Muscle layer of colon (tissue), 2 donors: ENCODE results near the gene SZRD1.

Experiments
- H3K27ac ChIP-seq: one replicate; pipeline ENCODE4 v1.7.0; 2013; ENCODE audit warnings: low read depth, mild to moderate bottlenecking, low read length, moderate library complexity
- H3K27me3 ChIP-seq, 2 donors: one replicate each; pipeline ENCODE4 v1.7.0; 2013; ENCODE audit warnings: low read length in 2 of 2, mild to moderate bottlenecking in 2 of 2; ENCODE audit not compliant: insufficient read depth in 2 of 2, control insufficient read depth in 1 of 2
- H3K36me3 ChIP-seq: one replicate; pipeline ENCODE4 v1.7.0; 2013; ENCODE audit warnings: mild to moderate bottlenecking, low read length; ENCODE audit not compliant: insufficient read depth
- H3K4me1 ChIP-seq: one replicate; pipeline ENCODE4 v1.7.0; 2013; ENCODE audit warnings: mild to moderate bottlenecking, low read length; ENCODE audit not compliant: insufficient read depth
- H3K4me3 ChIP-seq, 2 donors: one replicate each; pipeline ENCODE4 v1.7.0; 2013; ENCODE audit warnings: low read length in 2 of 2, low read depth in 1 of 2, mild to moderate bottlenecking in 1 of 2, moderate library complexity in 1 of 2
- H3K9ac ChIP-seq: one replicate; pipeline ENCODE4 v1.7.0; 2013; ENCODE audit warnings: low read length
- H3K9me3 ChIP-seq: one replicate; pipeline ENCODE4 v1.7.0; 2013; ENCODE audit warnings: mild to moderate bottlenecking, low read length
- donor health status: abdominal sarcoma.
- donor health status: Adenocarcinoma of cecum.

Gene SZRD1

DNA sequence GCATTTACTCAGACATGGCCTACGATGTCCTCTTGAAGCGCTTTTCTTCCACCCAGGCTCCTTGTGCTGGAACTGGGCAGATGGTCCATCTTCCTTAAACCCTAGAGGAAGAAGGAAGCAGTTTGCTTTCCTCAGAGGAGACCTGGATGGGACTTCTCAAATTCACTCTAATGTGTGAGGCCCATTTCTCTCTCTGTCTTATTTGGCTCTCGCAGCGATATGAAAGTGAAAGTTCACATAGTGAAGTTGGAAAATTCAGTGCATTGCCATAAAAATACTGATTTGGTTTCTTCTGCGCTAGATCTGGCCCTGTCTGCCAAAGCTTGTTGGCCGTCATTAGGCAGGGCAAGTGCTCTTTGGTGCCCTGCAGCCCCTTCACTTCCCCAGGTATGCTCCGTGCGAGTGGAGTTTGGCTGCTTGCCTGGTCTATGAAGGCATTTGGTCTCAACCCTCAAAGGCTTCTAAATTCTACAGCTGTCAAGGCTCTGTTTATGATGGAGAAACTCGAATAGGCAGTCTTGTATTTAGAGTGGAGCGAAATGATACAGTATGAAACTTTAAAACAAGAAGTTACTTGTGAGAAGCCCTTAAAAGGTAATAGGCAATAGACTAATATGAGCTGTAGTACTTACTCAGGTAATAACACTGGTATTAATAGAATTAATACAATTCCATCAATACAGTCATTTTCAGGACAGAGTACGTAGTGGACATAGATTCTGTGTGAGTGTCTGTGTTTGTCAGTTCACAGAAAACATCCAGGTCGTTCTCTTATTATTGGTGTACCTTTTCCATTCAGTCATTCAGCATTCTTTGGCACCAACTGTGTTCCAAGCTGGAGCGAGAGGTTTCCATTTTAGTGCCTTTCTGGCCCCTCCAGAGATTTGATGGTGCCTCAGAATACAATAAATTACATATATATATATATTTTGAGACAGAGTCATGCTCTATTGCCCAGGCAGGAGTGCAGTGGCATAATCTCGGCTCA lies 20.5 kb downstream of the SZRD1 start:
- peak overlapping the region in 1 of 2 donors; percentile 62 for H3K4me3 ChIP-seq
- H3K4me1 ChIP-seq, result peaks cover 52% of the 10 kb centered on the region
- peak overlapping the region; percentile 22 for H3K9ac ChIP-seq
- H3K36me3 ChIP-seq, result no peaks in the 10 kb centered on the region
- H3K27me3 ChIP-seq, result no peaks in the 10 kb centered on the region
- H3K27ac ChIP-seq, result peak overlapping the region; percentile 67
- H3K9me3 ChIP-seq, result no peaks in the 10 kb centered on the region

GRCh38 chr1:16391411-16391810 lies 24.4 kb downstream of the SZRD1 start:
- Histone ChIP-seq H3K36me3 (peaks cover 21% of the 10 kb centered on the region), H3K27ac (no peak overlapping the region), H3K4me1 (peaks cover 41% of the 10 kb centered on the region), H3K9me3 (no peaks in the 10 kb centered on the region), H3K4me3 (no peak overlapping the region), H3K9ac (no peak overlapping the region), H3K27me3 (no peaks in the 10 kb centered on the region)

GRCh38 chr1:16392740-16393569 lies 25.9 kb downstream of the SZRD1 start:
- H3K27me3 ChIP-seq, result no peaks in the 10 kb centered on the region
- no peak overlapping the region for H3K4me3 ChIP-seq
- no peak overlapping the region for H3K9ac ChIP-seq
- peaks cover 34% of the 10 kb centered on the region for H3K4me1 ChIP-seq
- H3K36me3 ChIP-seq, result peaks cover 27% of the 10 kb centered on the region
- no peak overlapping the region for H3K27ac ChIP-seq
- H3K9me3 ChIP-seq, result no peaks in the 10 kb centered on the region

DNA sequence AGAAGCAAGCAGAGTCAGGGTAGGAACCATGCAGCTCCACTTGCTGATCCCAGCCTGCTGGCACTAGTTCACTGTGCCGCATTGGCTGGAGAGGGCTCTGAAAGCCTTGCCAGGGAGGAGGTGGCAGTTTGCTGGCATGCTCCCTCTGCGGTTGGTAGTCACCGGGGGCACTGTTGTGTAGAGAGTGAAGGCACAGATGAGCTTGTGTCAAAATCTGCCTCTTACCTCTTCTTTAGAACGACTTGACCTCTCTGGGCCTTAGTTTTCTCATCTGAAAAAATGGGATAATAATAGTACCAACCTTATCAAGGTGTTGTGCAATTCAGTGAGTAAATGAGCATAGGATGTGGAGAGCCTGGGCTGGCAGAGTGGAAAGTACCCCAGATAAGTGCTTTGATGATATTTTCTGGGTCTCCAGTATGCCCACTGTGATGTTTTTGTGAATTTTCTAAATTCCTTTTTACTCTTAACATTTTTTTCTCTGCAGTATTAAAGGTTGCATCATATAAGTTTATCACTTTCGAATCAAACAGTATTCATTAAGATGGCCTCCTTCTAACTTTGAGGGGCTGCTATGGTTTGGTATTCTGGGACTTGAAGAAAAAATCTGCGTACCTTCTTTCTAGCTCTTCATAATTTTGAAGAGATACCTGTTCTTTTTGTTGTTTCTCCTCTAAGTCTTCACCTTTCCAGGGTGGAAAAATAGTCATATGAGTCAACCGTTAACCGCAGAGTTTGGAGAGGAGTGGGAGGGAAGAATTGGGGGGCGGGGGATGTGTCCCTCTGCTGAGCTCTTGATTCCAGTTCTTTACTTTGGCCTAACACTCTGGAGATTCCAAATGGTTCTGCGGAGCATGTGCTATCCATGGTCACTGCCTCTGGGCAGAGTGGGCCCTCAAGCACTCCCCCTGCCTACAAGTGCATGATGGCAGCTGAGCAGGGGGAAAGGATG lies 26.8 kb downstream of the SZRD1 start:
- Histone ChIP-seq H3K4me3 (no peak overlapping the region), H3K9me3 (no peaks in the 10 kb centered on the region), H3K27ac (no peak overlapping the region), H3K27me3 (no peaks in the 10 kb centered on the region), H3K9ac (no peak overlapping the region), H3K4me1 (peaks cover 34% of the 10 kb centered on the region), H3K36me3 (peaks cover 35% of the 10 kb centered on the region)

DNA sequence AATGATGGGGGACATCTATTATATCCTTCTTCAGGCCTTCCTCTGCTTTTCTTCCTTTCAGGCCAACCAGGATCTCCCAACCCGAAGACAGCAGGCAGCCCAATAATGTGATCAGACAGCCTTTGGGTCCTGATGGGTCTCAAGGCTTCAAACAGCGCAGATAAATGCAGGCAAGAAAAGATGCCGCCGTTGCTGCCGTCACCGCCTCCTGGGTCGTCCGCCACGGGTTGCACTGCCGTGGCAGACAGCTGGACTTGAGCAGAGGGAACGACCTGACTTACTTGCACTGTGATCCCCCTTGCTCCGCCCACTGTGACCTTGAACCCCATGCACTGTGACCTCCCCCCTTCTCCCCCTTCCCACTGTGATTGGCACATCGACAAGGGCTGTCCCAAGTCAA lies 27.9 kb downstream of the SZRD1 start:
- H3K4me1 ChIP-seq, result peaks cover 34% of the 10 kb centered on the region
- H3K36me3 ChIP-seq, result peaks cover 45% of the 10 kb centered on the region
- H3K4me3 ChIP-seq, result no peak overlapping the region
- H3K9me3 ChIP-seq, result no peaks in the 10 kb centered on the region
- H3K27me3 ChIP-seq, result no peaks in the 10 kb centered on the region
- H3K27ac ChIP-seq, result no peak overlapping the region
- no peak overlapping the region for H3K9ac ChIP-seq

GRCh38 chr1:16396591-16396990 lies 29.5 kb downstream of the SZRD1 start:
- H3K9ac ChIP-seq, result no peak overlapping the region
- no peaks in the 10 kb centered on the region for H3K9me3 ChIP-seq
- H3K4me1 ChIP-seq, result peaks cover 31% of the 10 kb centered on the region
- peaks cover 45% of the 10 kb centered on the region for H3K36me3 ChIP-seq
- no peak overlapping the region for H3K27ac ChIP-seq
- H3K4me3 ChIP-seq, result no peak overlapping the region
- H3K27me3 ChIP-seq, result no peaks in the 10 kb centered on the region

DNA sequence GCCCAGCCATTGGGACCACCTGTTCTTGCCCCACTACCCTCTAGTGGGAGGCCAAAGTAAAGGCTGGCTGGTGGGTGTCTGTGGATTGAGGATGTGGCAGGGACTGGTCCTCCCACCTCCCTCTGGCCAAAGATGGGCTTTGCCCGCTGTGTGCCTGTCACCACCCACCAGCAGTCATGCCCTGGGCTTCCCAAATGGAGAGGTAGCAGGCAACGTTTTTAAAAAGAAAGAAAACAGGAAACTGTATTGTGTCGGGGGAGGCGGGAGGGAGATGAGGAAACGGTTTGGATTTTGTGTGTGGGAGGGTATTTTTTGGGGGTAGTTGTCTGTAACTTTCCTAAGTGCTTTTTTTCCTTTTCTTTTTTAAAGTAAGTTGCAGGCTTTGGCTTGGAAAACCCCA lies 30.1 kb downstream of the SZRD1 start:
- H3K27ac ChIP-seq, result no peak overlapping the region

GRCh38 chr1:16398371-16398953 lies 31.4 kb downstream of the SZRD1 start:
- Histone ChIP-seq H3K9ac (no peak overlapping the region), H3K4me3 (no peak overlapping the region), H3K27ac (no peak overlapping the region), H3K36me3 (peaks cover 45% of the 10 kb centered on the region), H3K9me3 (no peaks in the 10 kb centered on the region), H3K27me3 (no peaks in the 10 kb centered on the region), H3K4me1 (peaks cover 12% of the 10 kb centered on the region)

More for the DNA sequence above, 30.1 kb downstream of the SZRD1 start:
- no peak overlapping the region for H3K4me3 ChIP-seq
- H3K9me3 ChIP-seq, result no peaks in the 10 kb centered on the region
- peaks cover 45% of the 10 kb centered on the region for H3K36me3 ChIP-seq
- no peaks in the 10 kb centered on the region for H3K27me3 ChIP-seq
- H3K4me1 ChIP-seq, result peaks cover 25% of the 10 kb centered on the region
- no peak overlapping the region for H3K9ac ChIP-seq

- Histone ChIP-seq H3K27me3 (no peaks in the 10 kb centered on the region), H3K27ac (no peak overlapping the region), H3K4me3 (no peak overlapping the region), H3K36me3 (peaks cover 18% of the 10 kb centered on the region), H3K9me3 (no peaks in the 10 kb centered on the region), H3K9ac (no peak overlapping the region), H3K4me1 (no peaks in the 10 kb centered on the region)
Measured at GRCh38 chr1:16402742-16403141, 35.7 kb downstream of the SZRD1 start.

- no peak overlapping the region for H3K4me3 ChIP-seq
- no peaks in the 10 kb centered on the region for H3K4me1 ChIP-seq
- no peak overlapping the region for H3K27ac ChIP-seq
- no peaks in the 10 kb centered on the region for H3K36me3 ChIP-seq
- H3K9ac ChIP-seq, result no peak overlapping the region
- H3K9me3 ChIP-seq, result no peaks in the 10 kb centered on the region
- peaks cover 0 to 5% of the 10 kb centered on the region in 2 donors for H3K27me3 ChIP-seq
Measured at GRCh38 chr1:16405441-16405840, 38.4 kb downstream of the SZRD1 start.
